ENCODE measurements around the gene ACACB. TPM values are rescaled to one million over a fixed set of nuclear protein-coding genes. Genes with fewer than 3 reads are reported as not detected.

Gene ACACB
- total RNA-seq, 1 experiment from 2014 or later = 20.0 TPM

DNA sequence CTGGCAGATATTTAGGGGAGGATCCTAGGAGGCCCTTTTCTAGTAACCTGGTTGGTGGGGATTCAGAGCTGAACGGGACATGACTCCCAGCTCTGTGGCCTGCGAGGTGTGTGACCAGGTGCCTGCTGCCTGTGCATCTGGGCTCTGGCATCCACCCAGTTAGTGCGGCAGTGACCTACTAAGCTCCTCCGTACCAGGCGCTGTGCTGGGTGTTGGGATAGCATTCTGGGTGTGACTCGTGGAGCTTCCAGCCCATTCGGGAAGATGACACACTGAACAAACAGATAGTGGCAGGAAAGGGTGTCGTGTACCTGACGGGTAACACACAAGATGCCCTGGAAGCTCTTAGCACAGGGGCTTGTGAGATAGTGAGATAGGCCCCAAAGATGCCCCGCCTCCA lies 80.9 kb downstream of the ACACB start (continued):
- TF ChIP-seq, protein P1, sequence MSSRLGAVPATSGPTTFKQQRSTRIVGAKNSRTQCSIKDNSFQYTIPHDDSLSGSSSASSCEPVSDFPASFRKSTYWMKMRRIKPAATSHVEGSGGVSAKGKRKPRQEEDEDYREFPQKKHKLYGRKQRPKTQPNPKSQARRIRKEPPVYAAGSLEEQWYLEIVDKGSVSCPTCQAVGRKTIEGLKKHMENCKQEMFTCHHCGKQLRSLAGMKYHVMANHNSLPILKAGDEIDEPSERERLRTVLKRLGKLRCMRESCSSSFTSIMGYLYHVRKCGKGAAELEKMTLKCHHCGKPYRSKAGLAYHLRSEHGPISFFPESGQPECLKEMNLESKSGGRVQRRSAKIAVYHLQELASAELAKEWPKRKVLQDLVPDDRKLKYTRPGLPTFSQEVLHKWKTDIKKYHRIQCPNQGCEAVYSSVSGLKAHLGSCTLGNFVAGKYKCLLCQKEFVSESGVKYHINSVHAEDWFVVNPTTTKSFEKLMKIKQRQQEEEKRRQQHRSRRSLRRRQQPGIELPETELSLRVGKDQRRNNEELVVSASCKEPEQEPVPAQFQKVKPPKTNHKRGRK (CRISPR knock-in tag; IDR thresholded peaks at IDR 0.05; ENCODE audit: borderline replicate concordance) = no peak

DNA sequence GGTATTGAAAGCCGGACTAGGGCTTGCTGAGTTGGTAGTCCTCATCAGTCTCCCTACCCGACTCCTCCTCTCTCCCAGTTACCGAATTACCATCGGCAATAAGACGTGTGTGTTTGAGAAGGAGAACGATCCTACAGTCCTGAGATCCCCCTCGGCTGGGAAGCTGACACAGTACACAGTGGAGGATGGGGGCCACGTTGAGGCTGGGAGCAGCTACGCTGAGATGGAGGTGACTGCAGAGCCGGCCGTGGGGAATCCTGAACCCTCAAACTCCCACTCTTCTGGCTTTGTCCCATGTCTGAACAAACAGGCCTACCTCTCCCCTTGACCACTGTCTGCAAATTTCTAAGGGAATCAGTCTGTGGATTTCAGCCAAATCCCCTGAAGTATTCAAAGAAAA lies 82.9 kb downstream of the ACACB start:
- Mint-ChIP-seq H3K9me3 (no peaks in the 10 kb centered on the region), H3K4me1 (0 out of 2 replicates have a peak, but pooled peaks cover 3% of the 10 kb centered on the region), H3K4me3 (no peak overlapping the region), H3K27me3 (ENCODE audit: low read depth) (no peaks in the 10 kb centered on the region), H3K27ac (no peak overlapping the region), H3K36me3 (peaks cover 25% of the 10 kb centered on the region)
- no peak for DNase-seq (ENCODE audit: low spot score)
- ATAC-seq = no peak
- CTCF ChIA-PET = interaction anchor here (0.6 kb wide), 1 partner anchor 45 kb away, joined by 3 read pairs; no protein-coding TSS in a partner anchor
- POLR2A ChIA-PET = no interaction called here
- TF ChIP-seq, protein P2, sequence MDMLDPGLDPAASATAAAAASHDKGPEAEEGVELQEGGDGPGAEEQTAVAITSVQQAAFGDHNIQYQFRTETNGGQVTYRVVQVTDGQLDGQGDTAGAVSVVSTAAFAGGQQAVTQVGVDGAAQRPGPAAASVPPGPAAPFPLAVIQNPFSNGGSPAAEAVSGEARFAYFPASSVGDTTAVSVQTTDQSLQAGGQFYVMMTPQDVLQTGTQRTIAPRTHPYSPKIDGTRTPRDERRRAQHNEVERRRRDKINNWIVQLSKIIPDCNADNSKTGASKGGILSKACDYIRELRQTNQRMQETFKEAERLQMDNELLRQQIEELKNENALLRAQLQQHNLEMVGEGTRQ (CRISPR knock-in tag; IDR thresholded peaks at IDR 0.05) = no peak
- TF ChIP-seq, protein P3, sequence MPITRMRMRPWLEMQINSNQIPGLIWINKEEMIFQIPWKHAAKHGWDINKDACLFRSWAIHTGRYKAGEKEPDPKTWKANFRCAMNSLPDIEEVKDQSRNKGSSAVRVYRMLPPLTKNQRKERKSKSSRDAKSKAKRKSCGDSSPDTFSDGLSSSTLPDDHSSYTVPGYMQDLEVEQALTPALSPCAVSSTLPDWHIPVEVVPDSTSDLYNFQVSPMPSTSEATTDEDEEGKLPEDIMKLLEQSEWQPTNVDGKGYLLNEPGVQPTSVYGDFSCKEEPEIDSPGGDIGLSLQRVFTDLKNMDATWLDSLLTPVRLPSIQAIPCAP (CRISPR knock-in tag; IDR thresholded peaks at IDR 0.05) = no peak
- TF ChIP-seq JAZF1 (CRISPR knock-in tag; IDR thresholded peaks at IDR 0.05) = no peak
- no peak for TF ChIP-seq ZNF423 (CRISPR knock-in tag; IDR thresholded peaks at IDR 0.05)
- no peak for TF ChIP-seq ZNF219 (CRISPR knock-in tag; IDR thresholded peaks at IDR 0.05; ENCODE audit: borderline replicate concordance)
- TF ChIP-seq, protein P4, sequence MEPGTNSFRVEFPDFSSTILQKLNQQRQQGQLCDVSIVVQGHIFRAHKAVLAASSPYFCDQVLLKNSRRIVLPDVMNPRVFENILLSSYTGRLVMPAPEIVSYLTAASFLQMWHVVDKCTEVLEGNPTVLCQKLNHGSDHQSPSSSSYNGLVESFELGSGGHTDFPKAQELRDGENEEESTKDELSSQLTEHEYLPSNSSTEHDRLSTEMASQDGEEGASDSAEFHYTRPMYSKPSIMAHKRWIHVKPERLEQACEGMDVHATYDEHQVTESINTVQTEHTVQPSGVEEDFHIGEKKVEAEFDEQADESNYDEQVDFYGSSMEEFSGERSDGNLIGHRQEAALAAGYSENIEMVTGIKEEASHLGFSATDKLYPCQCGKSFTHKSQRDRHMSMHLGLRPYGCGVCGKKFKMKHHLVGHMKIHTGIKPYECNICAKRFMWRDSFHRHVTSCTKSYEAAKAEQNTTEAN (CRISPR knock-in tag; IDR thresholded peaks at IDR 0.05) = no peak
- TF ChIP-seq, protein P5, sequence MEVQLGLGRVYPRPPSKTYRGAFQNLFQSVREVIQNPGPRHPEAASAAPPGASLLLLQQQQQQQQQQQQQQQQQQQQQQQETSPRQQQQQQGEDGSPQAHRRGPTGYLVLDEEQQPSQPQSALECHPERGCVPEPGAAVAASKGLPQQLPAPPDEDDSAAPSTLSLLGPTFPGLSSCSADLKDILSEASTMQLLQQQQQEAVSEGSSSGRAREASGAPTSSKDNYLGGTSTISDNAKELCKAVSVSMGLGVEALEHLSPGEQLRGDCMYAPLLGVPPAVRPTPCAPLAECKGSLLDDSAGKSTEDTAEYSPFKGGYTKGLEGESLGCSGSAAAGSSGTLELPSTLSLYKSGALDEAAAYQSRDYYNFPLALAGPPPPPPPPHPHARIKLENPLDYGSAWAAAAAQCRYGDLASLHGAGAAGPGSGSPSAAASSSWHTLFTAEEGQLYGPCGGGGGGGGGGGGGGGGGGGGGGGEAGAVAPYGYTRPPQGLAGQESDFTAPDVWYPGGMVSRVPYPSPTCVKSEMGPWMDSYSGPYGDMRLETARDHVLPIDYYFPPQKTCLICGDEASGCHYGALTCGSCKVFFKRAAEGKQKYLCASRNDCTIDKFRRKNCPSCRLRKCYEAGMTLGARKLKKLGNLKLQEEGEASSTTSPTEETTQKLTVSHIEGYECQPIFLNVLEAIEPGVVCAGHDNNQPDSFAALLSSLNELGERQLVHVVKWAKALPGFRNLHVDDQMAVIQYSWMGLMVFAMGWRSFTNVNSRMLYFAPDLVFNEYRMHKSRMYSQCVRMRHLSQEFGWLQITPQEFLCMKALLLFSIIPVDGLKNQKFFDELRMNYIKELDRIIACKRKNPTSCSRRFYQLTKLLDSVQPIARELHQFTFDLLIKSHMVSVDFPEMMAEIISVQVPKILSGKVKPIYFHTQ (CRISPR knock-in tag; IDR thresholded peaks at IDR 0.05) = no peak
- TF ChIP-seq ZNF317 (CRISPR knock-in tag; IDR thresholded peaks at IDR 0.05; ENCODE audit: borderline replicate concordance, low read depth) = no peak
- TF ChIP-seq SOX15 (CRISPR knock-in tag; IDR thresholded peaks at IDR 0.05) = no peak
- no peak for TF ChIP-seq ZNF263 (CRISPR knock-in tag; IDR thresholded peaks at IDR 0.05; ENCODE audit: low read depth)
- TF ChIP-seq, protein P6, sequence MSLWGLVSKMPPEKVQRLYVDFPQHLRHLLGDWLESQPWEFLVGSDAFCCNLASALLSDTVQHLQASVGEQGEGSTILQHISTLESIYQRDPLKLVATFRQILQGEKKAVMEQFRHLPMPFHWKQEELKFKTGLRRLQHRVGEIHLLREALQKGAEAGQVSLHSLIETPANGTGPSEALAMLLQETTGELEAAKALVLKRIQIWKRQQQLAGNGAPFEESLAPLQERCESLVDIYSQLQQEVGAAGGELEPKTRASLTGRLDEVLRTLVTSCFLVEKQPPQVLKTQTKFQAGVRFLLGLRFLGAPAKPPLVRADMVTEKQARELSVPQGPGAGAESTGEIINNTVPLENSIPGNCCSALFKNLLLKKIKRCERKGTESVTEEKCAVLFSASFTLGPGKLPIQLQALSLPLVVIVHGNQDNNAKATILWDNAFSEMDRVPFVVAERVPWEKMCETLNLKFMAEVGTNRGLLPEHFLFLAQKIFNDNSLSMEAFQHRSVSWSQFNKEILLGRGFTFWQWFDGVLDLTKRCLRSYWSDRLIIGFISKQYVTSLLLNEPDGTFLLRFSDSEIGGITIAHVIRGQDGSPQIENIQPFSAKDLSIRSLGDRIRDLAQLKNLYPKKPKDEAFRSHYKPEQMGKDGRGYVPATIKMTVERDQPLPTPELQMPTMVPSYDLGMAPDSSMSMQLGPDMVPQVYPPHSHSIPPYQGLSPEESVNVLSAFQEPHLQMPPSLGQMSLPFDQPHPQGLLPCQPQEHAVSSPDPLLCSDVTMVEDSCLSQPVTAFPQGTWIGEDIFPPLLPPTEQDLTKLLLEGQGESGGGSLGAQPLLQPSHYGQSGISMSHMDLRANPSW (CRISPR knock-in tag; conservative IDR thresholded peaks at IDR 0.05; ENCODE audit: low read depth) = no peak
- TF ChIP-seq, protein P7, sequence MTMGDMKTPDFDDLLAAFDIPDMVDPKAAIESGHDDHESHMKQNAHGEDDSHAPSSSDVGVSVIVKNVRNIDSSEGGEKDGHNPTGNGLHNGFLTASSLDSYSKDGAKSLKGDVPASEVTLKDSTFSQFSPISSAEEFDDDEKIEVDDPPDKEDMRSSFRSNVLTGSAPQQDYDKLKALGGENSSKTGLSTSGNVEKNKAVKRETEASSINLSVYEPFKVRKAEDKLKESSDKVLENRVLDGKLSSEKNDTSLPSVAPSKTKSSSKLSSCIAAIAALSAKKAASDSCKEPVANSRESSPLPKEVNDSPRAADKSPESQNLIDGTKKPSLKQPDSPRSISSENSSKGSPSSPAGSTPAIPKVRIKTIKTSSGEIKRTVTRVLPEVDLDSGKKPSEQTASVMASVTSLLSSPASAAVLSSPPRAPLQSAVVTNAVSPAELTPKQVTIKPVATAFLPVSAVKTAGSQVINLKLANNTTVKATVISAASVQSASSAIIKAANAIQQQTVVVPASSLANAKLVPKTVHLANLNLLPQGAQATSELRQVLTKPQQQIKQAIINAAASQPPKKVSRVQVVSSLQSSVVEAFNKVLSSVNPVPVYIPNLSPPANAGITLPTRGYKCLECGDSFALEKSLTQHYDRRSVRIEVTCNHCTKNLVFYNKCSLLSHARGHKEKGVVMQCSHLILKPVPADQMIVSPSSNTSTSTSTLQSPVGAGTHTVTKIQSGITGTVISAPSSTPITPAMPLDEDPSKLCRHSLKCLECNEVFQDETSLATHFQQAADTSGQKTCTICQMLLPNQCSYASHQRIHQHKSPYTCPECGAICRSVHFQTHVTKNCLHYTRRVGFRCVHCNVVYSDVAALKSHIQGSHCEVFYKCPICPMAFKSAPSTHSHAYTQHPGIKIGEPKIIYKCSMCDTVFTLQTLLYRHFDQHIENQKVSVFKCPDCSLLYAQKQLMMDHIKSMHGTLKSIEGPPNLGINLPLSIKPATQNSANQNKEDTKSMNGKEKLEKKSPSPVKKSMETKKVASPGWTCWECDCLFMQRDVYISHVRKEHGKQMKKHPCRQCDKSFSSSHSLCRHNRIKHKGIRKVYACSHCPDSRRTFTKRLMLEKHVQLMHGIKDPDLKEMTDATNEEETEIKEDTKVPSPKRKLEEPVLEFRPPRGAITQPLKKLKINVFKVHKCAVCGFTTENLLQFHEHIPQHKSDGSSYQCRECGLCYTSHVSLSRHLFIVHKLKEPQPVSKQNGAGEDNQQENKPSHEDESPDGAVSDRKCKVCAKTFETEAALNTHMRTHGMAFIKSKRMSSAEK (CRISPR knock-in tag; IDR thresholded peaks at IDR 0.05; ENCODE audit: borderline replicate concordance) = no peak
- TF ChIP-seq SMAD4 (CRISPR knock-in tag; IDR thresholded peaks at IDR 0.05) = no peak
- no peak for TF ChIP-seq GRHL2 (CRISPR knock-in tag; IDR thresholded peaks at IDR 0.05; ENCODE audit: insufficient replicate concordance, severe bottlenecking)
- TF ChIP-seq, protein P8, sequence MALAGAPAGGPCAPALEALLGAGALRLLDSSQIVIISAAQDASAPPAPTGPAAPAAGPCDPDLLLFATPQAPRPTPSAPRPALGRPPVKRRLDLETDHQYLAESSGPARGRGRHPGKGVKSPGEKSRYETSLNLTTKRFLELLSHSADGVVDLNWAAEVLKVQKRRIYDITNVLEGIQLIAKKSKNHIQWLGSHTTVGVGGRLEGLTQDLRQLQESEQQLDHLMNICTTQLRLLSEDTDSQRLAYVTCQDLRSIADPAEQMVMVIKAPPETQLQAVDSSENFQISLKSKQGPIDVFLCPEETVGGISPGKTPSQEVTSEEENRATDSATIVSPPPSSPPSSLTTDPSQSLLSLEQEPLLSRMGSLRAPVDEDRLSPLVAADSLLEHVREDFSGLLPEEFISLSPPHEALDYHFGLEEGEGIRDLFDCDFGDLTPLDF (CRISPR knock-in tag; IDR thresholded peaks at IDR 0.05) = no peak
- TF ChIP-seq, protein P9, sequence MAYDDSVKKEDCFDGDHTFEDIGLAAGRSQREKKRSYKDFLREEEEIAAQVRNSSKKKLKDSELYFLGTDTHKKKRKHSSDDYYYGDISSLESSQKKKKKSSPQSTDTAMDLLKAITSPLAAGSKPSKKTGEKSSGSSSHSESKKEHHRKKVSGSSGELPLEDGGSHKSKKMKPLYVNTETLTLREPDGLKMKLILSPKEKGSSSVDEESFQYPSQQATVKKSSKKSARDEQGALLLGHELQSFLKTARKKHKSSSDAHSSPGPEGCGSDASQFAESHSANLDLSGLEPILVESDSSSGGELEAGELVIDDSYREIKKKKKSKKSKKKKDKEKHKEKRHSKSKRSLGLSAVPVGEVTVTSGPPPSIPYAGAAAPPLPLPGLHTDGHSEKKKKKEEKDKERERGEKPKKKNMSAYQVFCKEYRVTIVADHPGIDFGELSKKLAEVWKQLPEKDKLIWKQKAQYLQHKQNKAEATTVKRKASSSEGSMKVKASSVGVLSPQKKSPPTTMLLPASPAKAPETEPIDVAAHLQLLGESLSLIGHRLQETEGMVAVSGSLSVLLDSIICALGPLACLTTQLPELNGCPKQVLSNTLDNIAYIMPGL (CRISPR knock-in tag; IDR thresholded peaks at IDR 0.05) = no peak
- TF ChIP-seq SMAD3 (CRISPR knock-in tag; IDR thresholded peaks at IDR 0.05; ENCODE audit: borderline replicate concordance) = no peak
